ENCODE measurements around the gene TECTB.

Gene TECTB

GRCh38 chr10:112259688-112260087 is 23.5 kb upstream of the TECTB start:
- TF ChIP-seq ZNF354C (tag by site-specific recombination; IDR thresholded peaks at IDR 0.05; ENCODE audit: borderline replicate concordance, low read depth) = no peak
- no peak for TF ChIP-seq RBAK (tag by site-specific recombination; IDR thresholded peaks at IDR 0.05)
- TF ChIP-seq CTCF (tag by site-specific recombination; IDR thresholded peaks at IDR 0.05) = no peak
- TF ChIP-seq ZBTB44 (tag by site-specific recombination; IDR thresholded peaks at IDR 0.05) = no peak
- TF ChIP-seq ZNF404 (tag by site-specific recombination; IDR thresholded peaks at IDR 0.05) = no peak
- TF ChIP-seq ZNF48 (tag by site-specific recombination; IDR thresholded peaks at IDR 0.05) = no peak
- no peak for TF ChIP-seq ZNF423 (tag by site-specific recombination; IDR thresholded peaks at IDR 0.05)
- no peak for TF ChIP-seq WT1 (tag by site-specific recombination; IDR thresholded peaks at IDR 0.05)
- TF ChIP-seq ZNF571 (tag by site-specific recombination; IDR thresholded peaks at IDR 0.05) = no peak
- Histone ChIP-seq H3K27ac (ENCODE audit: extremely low read depth, low read depth, low read length) (no peak overlapping the region), H3K4me1 (ENCODE audit: control insufficient read depth, insufficient read depth, low read length) (no peaks in the 10 kb centered on the region), H3K4me3 (ENCODE audit: low read depth, low read length) (no peak overlapping the region), H3K9me3 (ENCODE audit: control insufficient read depth, insufficient read depth, low read depth, low read length) (no peaks in the 10 kb centered on the region), H3K36me3 (ENCODE audit: control insufficient read depth in 2 of 2, insufficient read depth in 1 of 2, low read length in 2 of 2) (no peaks in the 10 kb centered on the region)
- POLR2A ChIA-PET = no interaction called here
- CTCF ChIA-PET = no interaction called here

- POLR2A ChIA-PET = no interaction called here
- H3K27ac ChIP-seq (ENCODE audit: extremely low read depth, low read depth, low read length) = no peak overlapping the region
Measured at GRCh38 chr10:112260831-112261230, 22.4 kb upstream of the TECTB start.

GRCh38 chr10:112261281-112261822 is 21.8 kb upstream of the TECTB start:
- ChIA-PET CTCF (interaction anchor here (0.6 kb wide), 1 partner anchor 211 kb away, joined by 3 read pairs; no protein-coding TSS in a partner anchor), POLR2A (no interaction called here)
- H3K4me1 ChIP-seq (ENCODE audit: control insufficient read depth, insufficient read depth, low read length) = no peaks in the 10 kb centered on the region
- no peaks in the 10 kb centered on the region for H3K9me3 ChIP-seq (ENCODE audit: control insufficient read depth, insufficient read depth, low read depth, low read length)
- no peak overlapping the region for H3K27ac ChIP-seq (ENCODE audit: extremely low read depth, low read depth, low read length)
- H3K4me3 ChIP-seq (ENCODE audit: low read depth, low read length) = no peak overlapping the region
- no peaks in the 10 kb centered on the region for H3K36me3 ChIP-seq (ENCODE audit: control insufficient read depth in 2 of 2, insufficient read depth in 1 of 2, low read length in 2 of 2)
- no peak for TF ChIP-seq ZNF776 (tag by site-specific recombination; IDR thresholded peaks at IDR 0.05; ENCODE audit: borderline replicate concordance)
- TF ChIP-seq TSHZ1 (tag by site-specific recombination; IDR thresholded peaks at IDR 0.05; ENCODE audit: borderline replicate concordance) = no peak
- no peak for TF ChIP-seq GLI4 (tag by site-specific recombination; IDR thresholded peaks at IDR 0.05)
- TF ChIP-seq ZNF362 (tag by site-specific recombination; IDR thresholded peaks at IDR 0.05) = no peak
- TF ChIP-seq ZNF23 (tag by site-specific recombination; IDR thresholded peaks at IDR 0.05; ENCODE audit: borderline replicate concordance) = no peak
- TF ChIP-seq ZNF585B (tag by site-specific recombination; IDR thresholded peaks at IDR 0.05) = no peak
- TF ChIP-seq HOXA7 (CRISPR knock-in tag; IDR thresholded peaks at IDR 0.05; ENCODE audit: borderline replicate concordance) = no peak
- TF ChIP-seq ZNF37A (tag by site-specific recombination; IDR thresholded peaks at IDR 0.05) = no peak
- TF ChIP-seq ZNF223 (tag by site-specific recombination; IDR thresholded peaks at IDR 0.05) = no peak

More at GRCh38 chr10:112260831-112261230, 22.4 kb upstream of the TECTB start:
- Histone ChIP-seq H3K4me3 (ENCODE audit: low read depth, low read length) (no peak overlapping the region), H3K9me3 (ENCODE audit: control insufficient read depth, insufficient read depth, low read depth, low read length) (no peaks in the 10 kb centered on the region), H3K36me3 (ENCODE audit: control insufficient read depth in 2 of 2, insufficient read depth in 1 of 2, low read length in 2 of 2) (no peaks in the 10 kb centered on the region), H3K4me1 (ENCODE audit: control insufficient read depth, insufficient read depth, low read length) (no peaks in the 10 kb centered on the region)
- CTCF ChIA-PET = interaction anchor here (0.6 kb wide), 1 partner anchor 212 kb away, joined by 3 read pairs; no protein-coding TSS in a partner anchor
- TF ChIP-seq ZNF18 (tag by site-specific recombination; IDR thresholded peaks at IDR 0.05) = no peak
- no peak for TF ChIP-seq MEIS1 (CRISPR knock-in tag; IDR thresholded peaks at IDR 0.05; ENCODE audit: borderline replicate concordance)
- no peak for TF ChIP-seq ZNF132 (tag by site-specific recombination; IDR thresholded peaks at IDR 0.05; ENCODE audit: borderline replicate concordance)

Data from HEK293 (cell line).